ENCODE results near the gene FMN1.

GRCh38 chr15:33150971-33151370 is 43.5 kb downstream of the FMN1 start:
- TF ChIP-seq CTCF (conservative IDR thresholded peaks at IDR 0.05; ENCODE audit: low read depth, low read length), result no peak
- TF ChIP-seq EZH2phosphoT487 (IDR thresholded peaks at IDR 0.05; ENCODE audit: borderline replicate concordance, low read length), result no peak

Data from PC-3 (cell line).